H1 (cell line): ENCODE data around the gene TBC1D22A. TPM values are rescaled to one million over a fixed set of nuclear protein-coding genes. Genes with fewer than 3 reads are reported as not detected.
A peak's percentile ranks its signal among the peaks of the same experiment; 100 is the strongest.

ENCODE experiments used
- CTCF ChIA-PET: fragments of 300-600 bp; sonication (Branson Sonifier 250); formaldehyde crosslinking; loops from one replicate; lab custom pipeline; 2021; ENCODE audit not compliant: partially characterized antibody; lab: Charles Lee
- POLR2A ChIA-PET: fragments of 300-600 bp; sonication (Branson Sonifier 250); formaldehyde crosslinking; loops from one replicate; lab custom pipeline; 2021; ENCODE audit warnings: inconsistent platforms; ENCODE audit not compliant: partially characterized antibody; lab: Charles Lee
- DNase-seq, 2 experiments: peaks; one replicate each; pipeline versions ENCODE4 v3.0.0 to v3.0.0-alpha.2; 2010 to 2022; ENCODE audit warnings: low spot score in 2 of 2, low read depth in 1 of 2, mixed read lengths in 1 of 2
- FAIRE-seq: peaks from 2 replicates; lab custom pipeline; 2011; peaks lifted over from hg19 to GRCh38; lab: Jason Lieb, UNC
- H2AFZ ChIP-seq: 2 replicates; pipeline ENCODE4 v1.8.1; 2012; ENCODE audit warnings: low read length, inconsistent platforms
- H2AK5ac ChIP-seq: 2 replicates; pipeline ENCODE4 v1.6.1; 2013; ENCODE audit warnings: low read depth, low read length
- H2BK120ac ChIP-seq: replicated peaks from 2 replicates; pipeline ENCODE3; 2013; ENCODE audit warnings: low read depth, low read length, inconsistent platforms
- H2BK12ac ChIP-seq: 2 replicates; pipeline ENCODE4 v1.6.1; 2013; ENCODE audit warnings: low read depth, low read length
- H2BK15ac ChIP-seq: 2 replicates; pipeline ENCODE4 v1.6.1; 2013; ENCODE audit warnings: low read length
- H2BK20ac ChIP-seq: 2 replicates; pipeline ENCODE4 v1.6.1; 2013; ENCODE audit warnings: low read length
- H2BK5ac ChIP-seq: 2 replicates; pipeline ENCODE4 v1.6.1; 2013; ENCODE audit warnings: low read depth, low read length
- H3K14ac ChIP-seq: 2 replicates; pipeline ENCODE4 v1.6.1; 2013; ENCODE audit warnings: inconsistent platforms; ENCODE audit not compliant: insufficient read length
- H3K18ac ChIP-seq: 2 replicates; pipeline ENCODE4 v1.6.1; 2013; ENCODE audit warnings: low read length; ENCODE audit errors: extremely low read depth
- H3K23ac ChIP-seq: 2 replicates; pipeline ENCODE4 v1.6.1; 2013; ENCODE audit warnings: inconsistent platforms; ENCODE audit not compliant: insufficient read length
- H3K23me2 ChIP-seq: 2 replicates; pipeline ENCODE4 v1.6.1; 2013; ENCODE audit warnings: low read depth, low read length
- H3K27ac ChIP-seq: 2 replicates; pipeline ENCODE4 v1.6.1; 2011; ENCODE audit warnings: low read depth, low read length, inconsistent platforms
- H3K27me3 ChIP-seq, 4 experiments: replicated peaks in 1 of 4; 1 replicate in 1 of 4; 2 replicates in 3 of 4; pipeline versions ENCODE4 v1.6.1 to v1.8.1; 2011 to 2013; ENCODE audit warnings: low read length in 3 of 4, mild to moderate bottlenecking in 3 of 4, inconsistent platforms in 2 of 4, mixed read lengths in 2 of 4, moderate library complexity in 1 of 4; ENCODE audit not compliant: control insufficient read depth in 3 of 4, insufficient read depth in 3 of 4; ENCODE audit errors: extremely low read depth in 1 of 4
- H3K36me3 ChIP-seq, 4 experiments: 2 replicates each; pipeline versions ENCODE4 v1.6.1 to v1.8.1; 2011 to 2013; ENCODE audit warnings: mild to moderate bottlenecking in 4 of 4, low read length in 3 of 4, moderate library complexity in 2 of 4, control low read depth in 1 of 4, inconsistent platforms in 1 of 4; ENCODE audit not compliant: insufficient read depth in 4 of 4, control insufficient read depth in 2 of 4
- H3K4ac ChIP-seq: replicated peaks from 2 replicates; pipeline ENCODE3; 2013; ENCODE audit warnings: low read length, low read depth, mixed read lengths, inconsistent platforms; ENCODE audit not compliant: insufficient read length
- H3K4me1 ChIP-seq, 4 experiments: replicated peaks in 1 of 4; 1 replicate in 1 of 4; 2 replicates in 3 of 4; pipeline versions ENCODE4 v1.6.1 to v1.8.1; 2011 to 2013; ENCODE audit warnings: low read length in 3 of 4, inconsistent platforms in 2 of 4, mixed read lengths in 1 of 4; ENCODE audit not compliant: insufficient read depth in 4 of 4, control insufficient read depth in 3 of 4
- H3K4me2 ChIP-seq, 2 experiments: 2 replicates each; pipeline versions ENCODE4 v1.6.1 to v1.8.1; 2011 to 2013; ENCODE audit warnings: low read depth in 2 of 2, low read length in 2 of 2, control low read depth in 1 of 2, inconsistent platforms in 1 of 2, mild to moderate bottlenecking in 1 of 2; ENCODE audit not compliant: insufficient read depth in 1 of 2
- H3K4me3 ChIP-seq, 4 experiments: fragments of 200-600, 300-600 bp in 1 of 4; sonication (generic), shearing (Covaris generic), sonication (Bioruptor Twin) in 1 of 4; 2 replicates each; pipeline versions ENCODE4 v1.5.1 to v1.8.1; 2011 to 2016; ENCODE audit warnings: low read length in 4 of 4, low read depth in 3 of 4, control low read depth in 2 of 4, inconsistent platforms in 2 of 4, mild to moderate bottlenecking in 2 of 4, mixed read lengths in 1 of 4, moderate library complexity in 1 of 4; ENCODE audit not compliant: insufficient read depth in 2 of 4; ENCODE audit errors: extremely low read depth in 1 of 4
- H3K56ac ChIP-seq: replicated peaks from 2 replicates; pipeline ENCODE3; 2013; ENCODE audit warnings: low read depth, mild to moderate bottlenecking, mixed read lengths, low read length, inconsistent platforms; ENCODE audit not compliant: insufficient read length
- H3K79me1 ChIP-seq: 2 replicates; pipeline ENCODE4 v1.6.1; 2013; ENCODE audit warnings: low read depth, low read length, control low read depth
- H3K79me2 ChIP-seq, 2 experiments: 2 replicates each; pipeline versions ENCODE4 v1.6.1 to v1.8.1; 2012 to 2013; ENCODE audit warnings: low read length in 2 of 2, mild to moderate bottlenecking in 2 of 2, inconsistent platforms in 1 of 2; ENCODE audit not compliant: insufficient read depth in 2 of 2, control insufficient read depth in 1 of 2
- H3K9ac ChIP-seq, 4 experiments: replicated peaks in 1 of 4; 1 replicate in 1 of 4; 2 replicates in 3 of 4; pipeline versions ENCODE4 v1.6.1 to v1.8.1; 2011 to 2013; ENCODE audit warnings: low read depth in 3 of 4, low read length in 3 of 4, control low read depth in 2 of 4, mild to moderate bottlenecking in 2 of 4, moderate library complexity in 2 of 4, inconsistent platforms in 1 of 4; ENCODE audit errors: extremely low read depth in 1 of 4
- H3K9me3 ChIP-seq, 2 experiments: 2 replicates each; pipeline versions ENCODE4 v1.6.1 to v1.8.1; 2012 to 2013; ENCODE audit warnings: mild to moderate bottlenecking in 2 of 2, moderate library complexity in 2 of 2, control low read depth in 1 of 2, inconsistent platforms in 1 of 2, low read depth in 1 of 2, low read length in 1 of 2, mixed read lengths in 1 of 2; ENCODE audit not compliant: insufficient read depth in 2 of 2
- H4K20me1 ChIP-seq, 2 experiments: replicated peaks in 1 of 2; 2 replicates each; pipeline versions ENCODE3 to v1.8.1; 2011 to 2013; ENCODE audit warnings: inconsistent platforms in 2 of 2, low read length in 2 of 2, mild to moderate bottlenecking in 1 of 2; ENCODE audit not compliant: insufficient read depth in 2 of 2, control insufficient read depth in 1 of 2
- H4K5ac ChIP-seq: 2 replicates; pipeline ENCODE4 v1.6.1; 2013; ENCODE audit warnings: low read length, low read depth, mixed read lengths, inconsistent platforms; ENCODE audit not compliant: insufficient read length
- H4K8ac ChIP-seq: 2 replicates; pipeline ENCODE4 v1.8.0; 2013; ENCODE audit warnings: mild to moderate bottlenecking, moderate library complexity, low read length, inconsistent platforms; ENCODE audit not compliant: insufficient read depth; ENCODE audit errors: extremely low read depth
- H4K91ac ChIP-seq: replicated peaks from 2 replicates; pipeline ENCODE3; 2013; ENCODE audit warnings: low read length, mixed read lengths, inconsistent platforms; ENCODE audit not compliant: insufficient read length
- ASH2L ChIP-seq: fragments of 200-600, 300-600 bp; sonication (generic); IDR thresholded peaks from one replicate; pipeline ENCODE4 v1.7.1; 2017; ENCODE audit warnings: low read length
- CHD2 ChIP-seq: IDR thresholded peaks from 2 replicates; pipeline ENCODE4 v1.6.1; 2012; ENCODE audit warnings: low read length, improper control_type of control experiment
- CTBP2 ChIP-seq: IDR thresholded peaks from 2 replicates; pipeline ENCODE4 v1.7.0; 2011; ENCODE audit warnings: borderline replicate concordance, mild to moderate bottlenecking, moderate library complexity, mixed read lengths, low read length; ENCODE audit not compliant: insufficient read depth, insufficient read length
- EP300 ChIP-seq, 2 experiments: IDR thresholded peaks; 1 replicate in 1 of 2; 2 replicates in 1 of 2; pipeline ENCODE4 v1.6.1; 2011 to 2012; ENCODE audit warnings: low read depth in 2 of 2, low read length in 2 of 2, mild to moderate bottlenecking in 2 of 2, borderline replicate concordance in 1 of 2, inconsistent platforms in 1 of 2, moderate library complexity in 1 of 2
- MAFK ChIP-seq: IDR thresholded peaks from 2 replicates; pipeline ENCODE4 v1.6.1; 2012; ENCODE audit warnings: low read depth, mild to moderate bottlenecking, improper control_type of control experiment, low read length
- NRF1 ChIP-seq: IDR thresholded peaks from 2 replicates; pipeline ENCODE4 v1.6.1; 2011; ENCODE audit warnings: mild to moderate bottlenecking, low read depth, low read length, improper control_type of control experiment
- POLR2AphosphoS5 ChIP-seq: IDR thresholded peaks from 2 replicates; pipeline ENCODE4 v1.6.1; 2011; ENCODE audit warnings: low read depth, low read length
- POU5F1 ChIP-seq: IDR thresholded peaks from 2 replicates; pipeline ENCODE4 v1.6.1; 2011; ENCODE audit warnings: low read depth, mild to moderate bottlenecking, low read length, moderate library complexity
- RBBP5 ChIP-seq: IDR thresholded peaks from 2 replicates; pipeline ENCODE4 v1.7.1; 2012; ENCODE audit warnings: low read depth, mild to moderate bottlenecking, inconsistent platforms, low read length, moderate library complexity, borderline replicate concordance
- SUZ12 ChIP-seq: fragments of 200-600 bp; sonication (generic); IDR thresholded peaks from 2 replicates; pipeline ENCODE4 v1.6.1; 2012; ENCODE audit warnings: mild to moderate bottlenecking, inconsistent platforms, low read length, moderate library complexity, mixed read lengths
- WGBS, 2 experiments: shearing (Covaris generic) in 1 of 2; methylation state at CpG; one replicate each; pipeline versions ENCODE4 v1.1.6 to v1.1.7; 2013 to 2015; ENCODE audit warnings: low lambda C conversion rate in 2 of 2, mixed read lengths in 2 of 2, inconsistent platforms in 1 of 2, low coverage in 1 of 2, missing lambda C conversion rate in 1 of 2; ENCODE audit not compliant: insufficient replicate concordance in 2 of 2, insufficient coverage in 1 of 2, insufficient read length in 1 of 2; ENCODE audit errors: extremely low coverage in 1 of 2, missing lambda C conversion rate in 1 of 2; 5-methylcytosine and 5-hydroxymethylcytosine counted together
- polyA plus RNA-seq, 7 experiments: library from polyadenylated mRNA; depleted of rRNA in 3 of 7; stranded (reverse) in 5 of 7; unstranded in 2 of 7; fragments of >200 nt in 5 of 7; fragments of 200-250 nt in 2 of 7; gene quantifications; 1 replicate in 5 of 7; 2 replicates in 1 of 7; 4 replicates in 1 of 7; pipeline versions ENCODE4 v1.2.1 to v1.2.3, GENCODE V29; 2011 to 2013; ENCODE audit warnings: missing spikeins in 2 of 7, mixed read lengths in 2 of 7
- total RNA-seq: library from RNA; stranded (reverse); fragmentation: NEBNext Ultra II Directional; extraction: Animal tissue kit (Norgen Biotek cat#: 25700); gene quantifications from 2 replicates; pipeline ENCODE4 v1.2.1, GENCODE V29; 2021
- TF ChIP-seq, protein P1 (sequence below): IDR thresholded peaks from 2 replicates; pipeline ENCODE4 v1.6.1; 2011; ENCODE audit warnings: low read length, improper control_type of control experiment

The TBC1D22A gene
- total and polyA plus RNA-seq, 2 of the 8 experiments (the other 6 are each of a cell fraction or from before 2014, with no cell fraction given): 11.9 to 18.4 TPM

DNA sequence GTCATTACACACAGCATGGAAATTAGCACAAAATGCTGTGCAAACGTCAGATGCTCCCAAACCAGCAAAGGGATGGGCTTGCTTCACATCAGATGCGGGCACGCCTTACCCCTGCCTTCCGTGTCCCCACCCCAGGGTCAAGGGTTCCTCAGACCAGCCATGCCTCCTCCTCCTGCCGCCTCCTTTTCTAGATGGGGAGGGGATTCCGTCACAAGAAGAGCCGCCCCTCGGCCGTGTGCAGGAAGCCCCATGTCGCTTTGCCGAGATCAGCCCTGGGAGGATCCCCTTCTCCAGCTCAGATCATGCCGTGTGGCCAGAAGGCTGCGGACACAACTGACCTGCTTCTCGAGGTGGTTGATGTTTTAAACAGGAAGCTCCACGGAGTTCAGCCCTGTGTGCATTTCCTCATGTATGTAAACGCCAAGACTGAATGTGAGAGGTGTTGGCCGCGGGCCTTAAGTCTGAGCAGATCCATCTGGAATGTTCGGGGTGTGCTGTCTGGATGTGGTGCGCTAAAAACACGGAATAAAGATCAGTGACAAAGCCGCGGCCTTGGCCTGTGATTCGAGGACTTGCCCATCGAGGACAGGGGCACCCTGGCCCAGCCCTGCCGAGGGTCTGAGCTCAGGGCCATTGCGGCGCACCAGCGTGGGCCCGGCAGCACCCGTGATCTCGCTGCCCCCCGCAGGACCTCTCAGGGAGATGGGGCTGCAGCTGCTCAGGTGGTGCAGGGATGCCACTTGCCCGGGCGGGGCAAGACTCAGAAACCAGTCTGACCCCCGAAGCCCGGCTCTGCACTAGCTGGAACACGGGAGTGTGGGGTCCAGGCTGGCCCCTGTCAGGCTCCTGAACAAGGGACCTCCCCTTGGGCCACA is 412.9 kb downstream of the TBC1D22A start:
- H3K36me3 ChIP-seq: 0 out of 8 replicates have a peak, but pooled peaks cover 0 to 2% (median 0%) of the 10 kb centered on the region in 4 experiments
- no peaks in the 10 kb centered on the region for H3K23me2 ChIP-seq
- H3K4me2 ChIP-seq: no peak overlapping the region
- ChIA-PET POLR2A (no interaction called here), CTCF (no interaction called here)
- no peak overlapping the region for H2AFZ ChIP-seq
- H2BK5ac ChIP-seq: no peak overlapping the region
- H2BK20ac ChIP-seq: no peak overlapping the region
- no peak overlapping the region for H3K14ac ChIP-seq
- no peaks in the 10 kb centered on the region for H3K4me1 ChIP-seq
- H4K5ac ChIP-seq: no peak overlapping the region
- H3K9ac ChIP-seq: no peak overlapping the region
- H4K20me1 ChIP-seq: no peaks in the 10 kb centered on the region
- no peak overlapping the region for H3K56ac ChIP-seq
- H3K4me3 ChIP-seq: no peak overlapping the region
- H3K18ac ChIP-seq: no peak overlapping the region
- H3K23ac ChIP-seq: no peak overlapping the region
- DNase-seq (no peak), FAIRE-seq (no peak)
- no peak overlapping the region for H2AK5ac ChIP-seq
- H3K79me2 ChIP-seq: no peaks in the 10 kb centered on the region
- H3K4ac ChIP-seq: no peak overlapping the region
- no peak overlapping the region for H2BK120ac ChIP-seq
- 94% methylated on average over 30 of the region's 38 CpGs; no CpG with 5 or more reads in 1 of the 2 experiments for WGBS, 2 experiments
- peak overlapping the region; percentile 51; the same call in 1 of the 2 replicates for H4K8ac ChIP-seq
- H3K27ac ChIP-seq: no peak overlapping the region
- no peak overlapping the region for H2BK12ac ChIP-seq
- peaks cover 12 to 31% of the 10 kb centered on the region in 2 experiments; a peak in 2 of 4 replicates for H3K9me3 ChIP-seq
- no peaks in the 10 kb centered on the region for H3K27me3 ChIP-seq
- no peaks in the 10 kb centered on the region for H3K79me1 ChIP-seq
- H4K91ac ChIP-seq: no peak overlapping the region
- H2BK15ac ChIP-seq: no peak overlapping the region
- TF ChIP-seq MAFK (no peak), POU5F1 (no peak), ASH2L (no peak), SUZ12 (no peak), NRF1 (no peak), EP300 (IDR thresholded peaks at IDR 0.05; ENCODE audit: borderline replicate concordance in 1 of 2, low read depth in 2 of 2, low read length in 2 of 2) (no peak), RBBP5 (no peak), POLR2AphosphoS5 (no peak), CTBP2 (no peak), CHD2 (no peak)
- TF ChIP-seq, protein P1, sequence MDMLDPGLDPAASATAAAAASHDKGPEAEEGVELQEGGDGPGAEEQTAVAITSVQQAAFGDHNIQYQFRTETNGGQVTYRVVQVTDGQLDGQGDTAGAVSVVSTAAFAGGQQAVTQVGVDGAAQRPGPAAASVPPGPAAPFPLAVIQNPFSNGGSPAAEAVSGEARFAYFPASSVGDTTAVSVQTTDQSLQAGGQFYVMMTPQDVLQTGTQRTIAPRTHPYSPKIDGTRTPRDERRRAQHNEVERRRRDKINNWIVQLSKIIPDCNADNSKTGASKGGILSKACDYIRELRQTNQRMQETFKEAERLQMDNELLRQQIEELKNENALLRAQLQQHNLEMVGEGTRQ: no peak
